ENCODE results near the gene ZNF777.
"Not testable (repeated sequence)": the region's sequence is repeated elsewhere in the genome, so short reads cannot be mapped to it uniquely, and the experiment has no call there.

Gene ZNF777

DNA sequence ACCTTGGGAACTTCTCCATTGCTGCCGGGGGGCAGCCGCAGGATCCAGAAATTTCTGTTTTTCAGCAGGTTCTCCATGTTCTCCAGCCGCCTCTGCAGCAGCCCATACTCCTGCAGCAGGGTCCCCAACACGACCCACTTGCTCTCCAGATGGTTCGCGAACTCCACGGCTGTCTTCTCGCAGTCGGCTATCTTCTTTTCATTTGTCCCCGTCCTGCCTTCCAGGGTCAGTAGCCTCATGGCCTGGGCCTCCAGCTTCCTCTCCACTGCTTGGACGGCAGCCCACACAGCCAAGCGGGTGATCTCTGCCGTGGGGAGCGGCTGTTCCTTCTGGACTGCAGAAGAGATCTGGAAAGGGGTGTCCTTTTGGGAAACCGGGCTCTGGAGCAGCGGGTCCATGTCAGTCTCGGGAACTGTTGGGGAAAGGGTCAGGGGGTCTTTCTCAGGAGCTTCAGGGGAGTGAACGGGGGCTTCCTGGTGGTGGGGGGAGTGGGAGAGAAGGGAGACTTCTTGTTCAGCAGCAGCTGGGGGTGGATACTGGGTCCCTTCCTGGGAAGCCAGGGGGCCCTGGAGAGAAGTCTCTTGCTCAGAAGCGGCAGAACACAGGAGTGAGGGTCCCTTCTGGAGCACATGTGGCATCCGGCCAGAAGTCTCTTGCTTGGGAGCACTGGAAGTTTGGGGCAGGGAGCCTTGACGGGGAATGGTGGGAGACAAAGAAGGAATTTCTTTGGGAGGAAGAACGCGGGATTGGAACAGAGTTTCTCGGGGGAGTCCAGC is 5.5 kb downstream of the ZNF777 start:
- Histone ChIP-seq H3K36me3 (peaks cover 66% of the 10 kb centered on the region), H3K9me3 (no peaks in the 10 kb centered on the region)

DNA sequence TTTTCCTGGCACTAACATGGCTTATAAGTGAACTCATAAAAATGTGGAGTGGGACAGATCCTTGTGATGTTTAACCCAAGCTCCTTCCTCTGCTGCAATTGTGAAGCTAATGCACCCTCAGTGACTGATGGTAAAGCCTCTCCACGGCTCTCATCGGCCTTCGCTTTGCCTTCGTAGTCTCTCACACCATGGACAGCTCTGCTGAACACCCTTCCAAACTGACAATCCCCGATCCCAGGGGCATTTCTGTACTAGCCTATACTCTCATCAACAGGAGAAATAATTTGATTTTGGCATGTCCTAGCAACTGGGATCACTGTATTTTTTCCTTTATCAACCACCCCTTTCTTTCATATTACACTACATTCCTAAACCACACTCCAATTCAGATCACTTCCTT is 6.1 kb downstream of the ZNF777 start:
- H3K4me1 ChIP-seq, result peaks cover 19% of the 10 kb centered on the region

More for the DNA sequence above, 5.5 kb downstream of the ZNF777 start:
- TF ChIP-seq Cebpa-rat (IDR thresholded peaks at IDR 0.05), result no peak
- Histone ChIP-seq H3K27ac (no peak overlapping the region), H3K27me3 (no peaks in the 10 kb centered on the region), H3K9ac (no peak overlapping the region), H3K4me3 (no peak overlapping the region), H3K4me1 (peaks cover 19% of the 10 kb centered on the region), H3K4me2 (no peak overlapping the region), H4K20me1 (peaks cover 63% of the 10 kb centered on the region)

DNA sequence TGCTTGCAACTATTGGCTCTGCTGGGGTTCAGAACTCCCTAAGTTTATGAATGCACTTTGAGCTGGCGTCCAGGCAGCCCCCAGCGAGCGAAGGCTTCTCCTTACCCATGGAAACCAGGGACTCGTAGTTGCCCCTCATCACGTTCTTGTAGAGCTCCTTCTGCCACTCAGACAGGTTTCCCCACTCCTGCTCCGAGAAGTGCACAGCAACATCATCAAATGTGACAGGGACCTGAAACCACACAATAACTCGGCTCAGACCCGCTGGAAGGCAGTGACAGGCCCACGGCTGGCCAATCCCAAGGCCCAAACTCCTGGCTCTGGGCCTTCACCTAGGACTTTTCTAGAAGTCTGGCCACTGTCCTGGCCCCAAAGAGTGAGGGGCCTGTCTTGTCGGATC is 6.9 kb downstream of the ZNF777 start:
- H3K27me3 ChIP-seq, result no peaks in the 10 kb centered on the region
- no peak overlapping the region for H3K9ac ChIP-seq
- no peak overlapping the region for H3K27ac ChIP-seq
- no peak overlapping the region for H3K4me3 ChIP-seq
- H3K4me1 ChIP-seq, result peaks cover 13% of the 10 kb centered on the region
- no peak for TF ChIP-seq Cebpa-rat (IDR thresholded peaks at IDR 0.05)
- H4K20me1 ChIP-seq, result peaks cover 57% of the 10 kb centered on the region
- H3K4me2 ChIP-seq, result no peak overlapping the region
- no peaks in the 10 kb centered on the region for H3K9me3 ChIP-seq
- peaks cover 79% of the 10 kb centered on the region for H3K36me3 ChIP-seq

More for the DNA sequence above, 6.1 kb downstream of the ZNF777 start:
- Histone ChIP-seq H3K9ac (no peak overlapping the region), H3K36me3 (peaks cover 72% of the 10 kb centered on the region), H3K27me3 (no peaks in the 10 kb centered on the region), H4K20me1 (peaks cover 62% of the 10 kb centered on the region), H3K9me3 (no peaks in the 10 kb centered on the region), H3K4me3 (no peak overlapping the region), H3K27ac (no peak overlapping the region), H3K4me2 (no peak overlapping the region)
- TF ChIP-seq Cebpa-rat (IDR thresholded peaks at IDR 0.05), result no peak

DNA sequence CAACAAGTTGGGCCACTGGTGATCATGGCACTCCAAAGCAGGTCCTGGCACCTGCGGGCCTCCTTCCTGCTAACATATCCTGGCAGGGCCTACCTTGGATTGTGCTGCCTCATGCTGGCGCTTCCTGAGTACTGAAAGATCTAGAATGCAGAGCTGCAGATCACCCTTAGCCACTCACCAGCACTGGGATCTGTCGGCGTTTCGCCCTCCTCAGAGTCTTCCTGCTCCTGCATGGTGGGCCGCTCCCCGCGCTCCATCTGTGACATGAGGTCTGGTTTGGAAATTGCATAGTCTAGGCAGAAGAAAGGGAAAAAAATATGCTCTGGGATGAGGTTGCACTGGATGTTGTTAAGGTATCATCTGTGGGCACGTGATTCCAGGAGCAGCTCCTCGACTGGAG is 10.0 kb downstream of the ZNF777 start:
- H3K27me3 ChIP-seq, result no peaks in the 10 kb centered on the region
- no peak overlapping the region for H3K9ac ChIP-seq
- peaks cover 30% of the 10 kb centered on the region for H4K20me1 ChIP-seq
- no peak for TF ChIP-seq Cebpa-rat (IDR thresholded peaks at IDR 0.05)
- no peak overlapping the region for H3K27ac ChIP-seq
- no peak overlapping the region for H3K4me3 ChIP-seq
- peaks cover 91% of the 10 kb centered on the region for H3K36me3 ChIP-seq
- no peaks in the 10 kb centered on the region for H3K4me1 ChIP-seq
- no peaks in the 10 kb centered on the region for H3K9me3 ChIP-seq
- H3K4me2 ChIP-seq, result no peak overlapping the region

- H3K36me3 ChIP-seq, result peaks cover 89% of the 10 kb centered on the region
- no peaks in the 10 kb centered on the region for H3K9me3 ChIP-seq
- H3K4me2 ChIP-seq, result no peak overlapping the region
- H3K27ac ChIP-seq, result no peak overlapping the region
- peaks cover 32% of the 10 kb centered on the region for H4K20me1 ChIP-seq
- no peak for TF ChIP-seq Cebpa-rat (IDR thresholded peaks at IDR 0.05)
- H3K9ac ChIP-seq, result no peak overlapping the region
- H3K4me1 ChIP-seq, result no peaks in the 10 kb centered on the region
- no peaks in the 10 kb centered on the region for H3K27me3 ChIP-seq
- H3K4me3 ChIP-seq, result no peak overlapping the region
These were observed 11.0 kb downstream of the ZNF777 start for GRCh38 chr7:149449897-149450296.

- H3K36me3 ChIP-seq, result peaks cover 89% of the 10 kb centered on the region
These were observed 11.9 kb downstream of the ZNF777 start for GRCh38 chr7:149448961-149449360.

GRCh38 chr7:149446026-149446425 is 14.8 kb downstream of the ZNF777 start:
- not testable (repeated sequence) for H3K4me2 ChIP-seq, H3K9ac ChIP-seq, H3K27me3 ChIP-seq, H3K27ac ChIP-seq, H3K4me1 ChIP-seq, H3K9me3 ChIP-seq, H3K4me3 ChIP-seq
- Histone ChIP-seq H3K36me3 (peaks cover 86% of the 10 kb centered on the region), H4K20me1 (0 out of 2 replicates have a peak, but pooled peaks cover 12% of the 10 kb centered on the region)

More at GRCh38 chr7:149448961-149449360, 11.9 kb downstream of the ZNF777 start:
- Histone ChIP-seq H3K4me2 (no peak overlapping the region), H3K9me3 (no peaks in the 10 kb centered on the region), H3K27ac (no peak overlapping the region), H3K4me1 (no peaks in the 10 kb centered on the region), H3K9ac (no peak overlapping the region), H3K27me3 (no peaks in the 10 kb centered on the region), H3K4me3 (no peak overlapping the region), H4K20me1 (peaks cover 23% of the 10 kb centered on the region; the same call in 1 of the 2 replicates)
- no peak for TF ChIP-seq Cebpa-rat (IDR thresholded peaks at IDR 0.05)

GRCh38 chr7:149444287-149444686 is 16.6 kb downstream of the ZNF777 start:
- H3K4me1 ChIP-seq, result no peaks in the 10 kb centered on the region
- H3K27me3 ChIP-seq, result no peaks in the 10 kb centered on the region
- no peak overlapping the region for H3K9ac ChIP-seq
- H3K9me3 ChIP-seq, result no peaks in the 10 kb centered on the region
- no peak overlapping the region for H3K4me2 ChIP-seq
- 0 out of 2 replicates have a peak, but pooled peaks cover 12% of the 10 kb centered on the region for H4K20me1 ChIP-seq
- H3K4me3 ChIP-seq, result no peak overlapping the region
- no peak overlapping the region for H3K27ac ChIP-seq
- H3K36me3 ChIP-seq, result peaks cover 80% of the 10 kb centered on the region
- no peak for TF ChIP-seq Cebpa-rat (IDR thresholded peaks at IDR 0.05)

- no peaks in the 10 kb centered on the region for H3K9me3 ChIP-seq
- H3K4me2 ChIP-seq, result no peak overlapping the region
- H3K27ac ChIP-seq, result no peak overlapping the region
- no peak overlapping the region for H3K4me3 ChIP-seq
- H3K36me3 ChIP-seq, result peaks cover 79% of the 10 kb centered on the region
- no peaks in the 10 kb centered on the region for H3K4me1 ChIP-seq
- no peak for TF ChIP-seq Cebpa-rat (IDR thresholded peaks at IDR 0.05)
- H3K27me3 ChIP-seq, result no peaks in the 10 kb centered on the region
- H4K20me1 ChIP-seq, result 0 out of 2 replicates have a peak, but pooled peaks cover 7% of the 10 kb centered on the region
- no peak overlapping the region for H3K9ac ChIP-seq
These were observed 17.3 kb downstream of the ZNF777 start for GRCh38 chr7:149443523-149443922.

DNA sequence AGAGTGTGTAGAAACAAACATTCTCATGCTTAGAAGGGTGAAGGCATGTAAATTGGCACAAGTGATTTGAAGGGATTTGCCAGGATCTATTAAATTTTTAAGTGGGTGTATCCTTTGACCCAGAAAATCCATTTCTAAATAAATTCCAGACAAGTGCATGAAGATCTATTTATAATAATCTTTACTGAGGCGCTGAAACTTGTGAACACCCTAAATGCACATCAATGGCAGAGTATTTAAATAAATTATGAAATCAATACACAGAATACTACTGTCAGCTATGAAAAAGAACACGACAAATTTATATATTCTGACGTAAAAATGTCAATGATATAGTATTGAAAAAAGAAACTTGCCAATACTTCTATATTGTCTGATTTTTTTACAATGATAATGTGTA is 17.9 kb downstream of the ZNF777 start:
- H3K4me1 ChIP-seq, result no peaks in the 10 kb centered on the region
- no peaks in the 10 kb centered on the region for H3K27me3 ChIP-seq
- no peak for TF ChIP-seq Cebpa-rat (IDR thresholded peaks at IDR 0.05)
- H3K4me2 ChIP-seq, result no peak overlapping the region
- H3K36me3 ChIP-seq, result peaks cover 81% of the 10 kb centered on the region
- no peak overlapping the region for H3K27ac ChIP-seq
- no peak overlapping the region for H3K9ac ChIP-seq
- H3K9me3 ChIP-seq, result no peaks in the 10 kb centered on the region
- 0 out of 2 replicates have a peak, but pooled peaks cover 7% of the 10 kb centered on the region for H4K20me1 ChIP-seq
- no peak overlapping the region for H3K4me3 ChIP-seq
